Activated T-cell treated with anti-CD3 and anti-CD28 coated beads, Interleukin-2, amount 50 U/mL, for 4 hours (primary cell): ENCODE measurements around the gene MYO18A. TPM values are rescaled to one million over a fixed set of nuclear protein-coding genes. Genes with fewer than 3 reads are reported as not detected.
"Not testable (repeated sequence)": the region's sequence is repeated elsewhere in the genome, so short reads cannot be mapped to it uniquely, and the experiment has no call there.

Experiments used
- ATAC-seq, 2 donors: fragments of 200-7000 bp; cut with Tn5 transposase; one replicate each; pipeline ENCODE4 v1.10.0; 2021
- DNase-seq: peaks from one replicate; pipeline ENCODE4 v3.0.0-alpha.2; 2020
- H3K27me3 Mint-ChIP-seq: one replicate; pipeline ENCODE4 v1.8.0; 2021; ENCODE audit warnings: low read depth, mixed read lengths
- H3K36me3 Mint-ChIP-seq: one replicate; pipeline ENCODE4 v1.8.0; 2022; ENCODE audit warnings: mixed read lengths; ENCODE audit not compliant: insufficient read depth
- H3K4me1 Mint-ChIP-seq: one replicate; pipeline ENCODE4 v1.8.0; 2021; ENCODE audit warnings: low read depth, mixed read lengths
- H3K4me3 Mint-ChIP-seq: one replicate; pipeline ENCODE4 v1.8.0; 2021; ENCODE audit warnings: mild to moderate bottlenecking, moderate library complexity, mixed read lengths
- H3K9me3 Mint-ChIP-seq: one replicate; pipeline ENCODE4 v1.8.0; 2021; ENCODE audit warnings: mixed read lengths
- total RNA-seq, 3 donors: library from RNA; stranded (reverse); gene quantifications; one replicate each; pipeline ENCODE4 v1.2.1, GENCODE V29; 2021

The MYO18A gene
- total RNA-seq, 3 donors from 2014 or later, result 24.2 to 24.3 (median 24.2) TPM

GRCh38 chr17:29091606-29092289, 88.5 kb downstream of the MYO18A start:
- no peaks in the 10 kb centered on the region for H3K27me3 Mint-ChIP-seq
- DNase-seq (no peak), ATAC-seq (no peak)
- H3K4me3 Mint-ChIP-seq, result no peak overlapping the region
- no peaks in the 10 kb centered on the region for H3K9me3 Mint-ChIP-seq
- peaks cover 23% of the 10 kb centered on the region for H3K36me3 Mint-ChIP-seq
- no peaks in the 10 kb centered on the region for H3K4me1 Mint-ChIP-seq

- no peak for ATAC-seq
- H3K4me1 Mint-ChIP-seq, result no peaks in the 10 kb centered on the region
- no peaks in the 10 kb centered on the region for H3K27me3 Mint-ChIP-seq
- no peak overlapping the region for H3K4me3 Mint-ChIP-seq
- H3K36me3 Mint-ChIP-seq, result peaks cover 25% of the 10 kb centered on the region
- DNase-seq, result no peak
- H3K9me3 Mint-ChIP-seq, result no peaks in the 10 kb centered on the region
Measured at GRCh38 chr17:29090750-29091605, 89.2 kb downstream of the MYO18A start.

- no peaks in the 10 kb centered on the region for H3K9me3 Mint-ChIP-seq
- H3K36me3 Mint-ChIP-seq, result peaks cover 25% of the 10 kb centered on the region
- DNase-seq (no peak), ATAC-seq (no peak)
- H3K4me3 Mint-ChIP-seq, result no peak overlapping the region
- no peaks in the 10 kb centered on the region for H3K4me1 Mint-ChIP-seq
- no peaks in the 10 kb centered on the region for H3K27me3 Mint-ChIP-seq
Measured at GRCh38 chr17:29090108-29090507, 90.1 kb downstream of the MYO18A start.

- no peak overlapping the region for H3K4me3 Mint-ChIP-seq
Measured at GRCh38 chr17:29089601-29090044, 90.6 kb downstream of the MYO18A start.

GRCh38 chr17:29088782-29089181, 91.4 kb downstream of the MYO18A start:
- H3K9me3 Mint-ChIP-seq, H3K4me3 Mint-ChIP-seq, H3K4me1 Mint-ChIP-seq, ATAC-seq, DNase-seq, H3K27me3 Mint-ChIP-seq: not testable (repeated sequence)
- H3K36me3 Mint-ChIP-seq, result peaks cover 23% of the 10 kb centered on the region

More at GRCh38 chr17:29089601-29090044, 90.6 kb downstream of the MYO18A start:
- DNase-seq, result no peak
- no peak for ATAC-seq
- Mint-ChIP-seq H3K4me1 (no peaks in the 10 kb centered on the region), H3K9me3 (no peaks in the 10 kb centered on the region), H3K27me3 (no peaks in the 10 kb centered on the region), H3K36me3 (peaks cover 25% of the 10 kb centered on the region)

- H3K4me1 Mint-ChIP-seq, result no peaks in the 10 kb centered on the region
- H3K9me3 Mint-ChIP-seq, result no peaks in the 10 kb centered on the region
- no peak for DNase-seq
- H3K27me3 Mint-ChIP-seq, result no peaks in the 10 kb centered on the region
- H3K36me3 Mint-ChIP-seq, result peaks cover 21% of the 10 kb centered on the region
- ATAC-seq, result no peak
- no peak overlapping the region for H3K4me3 Mint-ChIP-seq
Measured at GRCh38 chr17:29086628-29087332, 93.4 kb downstream of the MYO18A start.

GRCh38 chr17:29085223-29085622, 95.0 kb downstream of the MYO18A start:
- H3K4me1 Mint-ChIP-seq, result no peaks in the 10 kb centered on the region
- H3K36me3 Mint-ChIP-seq, result peaks cover 27% of the 10 kb centered on the region
- H3K4me3 Mint-ChIP-seq, result no peak overlapping the region
- DNase-seq (no peak), ATAC-seq (no peak)
- no peaks in the 10 kb centered on the region for H3K27me3 Mint-ChIP-seq
- H3K9me3 Mint-ChIP-seq, result no peaks in the 10 kb centered on the region

GRCh38 chr17:29084541-29085146, 95.6 kb downstream of the MYO18A start:
- H3K36me3 Mint-ChIP-seq, result peaks cover 26% of the 10 kb centered on the region
- ATAC-seq, result no peak
- no peak for DNase-seq
- H3K4me1 Mint-ChIP-seq, result no peaks in the 10 kb centered on the region
- no peaks in the 10 kb centered on the region for H3K27me3 Mint-ChIP-seq
- no peak overlapping the region for H3K4me3 Mint-ChIP-seq
- H3K9me3 Mint-ChIP-seq, result no peaks in the 10 kb centered on the region

GRCh38 chr17:29080965-29081364, 99.2 kb downstream of the MYO18A start:
- no peaks in the 10 kb centered on the region for H3K9me3 Mint-ChIP-seq
- H3K27me3 Mint-ChIP-seq, result no peaks in the 10 kb centered on the region
- H3K36me3 Mint-ChIP-seq, result peaks cover 19% of the 10 kb centered on the region
- DNase-seq (no peak), ATAC-seq (no peak)
- H3K4me3 Mint-ChIP-seq, result no peak overlapping the region
- no peaks in the 10 kb centered on the region for H3K4me1 Mint-ChIP-seq

GRCh38 chr17:29080323-29080722, 99.9 kb downstream of the MYO18A start:
- Mint-ChIP-seq H3K27me3 (no peaks in the 10 kb centered on the region), H3K36me3 (peaks cover 19% of the 10 kb centered on the region), H3K9me3 (no peaks in the 10 kb centered on the region), H3K4me1 (peaks cover 2% of the 10 kb centered on the region), H3K4me3 (no peak overlapping the region)
- ATAC-seq, result no peak
- DNase-seq, result no peak

- ATAC-seq (no peak), DNase-seq (no peak)
- Mint-ChIP-seq H3K4me1 (peaks cover 2% of the 10 kb centered on the region), H3K9me3 (no peaks in the 10 kb centered on the region), H3K27me3 (no peaks in the 10 kb centered on the region), H3K4me3 (no peak overlapping the region), H3K36me3 (peaks cover 19% of the 10 kb centered on the region)
Measured at GRCh38 chr17:29079887-29080286, 100.3 kb downstream of the MYO18A start.

- H3K27me3 Mint-ChIP-seq, result no peaks in the 10 kb centered on the region
- H3K4me1 Mint-ChIP-seq, result peaks cover 2% of the 10 kb centered on the region
- no peaks in the 10 kb centered on the region for H3K9me3 Mint-ChIP-seq
- DNase-seq (no peak), ATAC-seq (no peak)
- H3K36me3 Mint-ChIP-seq, result peaks cover 19% of the 10 kb centered on the region
- no peak overlapping the region for H3K4me3 Mint-ChIP-seq
Measured at GRCh38 chr17:29079433-29079832, 100.8 kb downstream of the MYO18A start.

- peaks cover 16% of the 10 kb centered on the region for H3K36me3 Mint-ChIP-seq
- no peaks in the 10 kb centered on the region for H3K27me3 Mint-ChIP-seq
- no peak for ATAC-seq
- peaks cover 2% of the 10 kb centered on the region for H3K4me1 Mint-ChIP-seq
- H3K4me3 Mint-ChIP-seq, result no peak overlapping the region
- DNase-seq, result no peak
- H3K9me3 Mint-ChIP-seq, result no peaks in the 10 kb centered on the region
Measured at GRCh38 chr17:29078183-29079045, 101.8 kb downstream of the MYO18A start.
